GM12864 (cell line): ENCODE data around the gene CYB5A.

Experiments
- DNase-seq: peaks from one replicate; pipeline ENCODE4 v3.0.0-alpha.2; 2011; ENCODE audit warnings: low read depth
- H3K4me3 ChIP-seq: 2 replicates; pipeline ENCODE4 v1.5.1; 2011; ENCODE audit warnings: mild to moderate bottlenecking, low read depth, low read length, control low read depth
- CTCF ChIP-seq: IDR thresholded peaks from 2 replicates; pipeline ENCODE4 v1.5.1; 2011; ENCODE audit warnings: low read depth, mild to moderate bottlenecking, moderate library complexity, low read length, control low read depth, inconsistent platforms; ENCODE audit errors: missing control alignments

The CYB5A gene

GRCh38 chr18:74249181-74249968, 42.4 kb downstream of the CYB5A start:
- no peak for TF ChIP-seq CTCF
- H3K4me3 ChIP-seq = no peak overlapping the region
- no peak for DNase-seq

GRCh38 chr18:74248595-74248994, 43.2 kb downstream of the CYB5A start:
- TF ChIP-seq CTCF = no peak
- H3K4me3 ChIP-seq = no peak overlapping the region
- DNase-seq = no peak

GRCh38 chr18:74248189-74248588, 43.6 kb downstream of the CYB5A start:
- no peak overlapping the region for H3K4me3 ChIP-seq
- no peak for TF ChIP-seq CTCF

GRCh38 chr18:74244554-74244953, 47.2 kb downstream of the CYB5A start:
- no peak overlapping the region for H3K4me3 ChIP-seq
- no peak for TF ChIP-seq CTCF
- DNase-seq = no peak

More at GRCh38 chr18:74248189-74248588, 43.6 kb downstream of the CYB5A start:
- no peak for DNase-seq

GRCh38 chr18:74243127-74243526, 48.6 kb downstream of the CYB5A start:
- no peak for DNase-seq
- TF ChIP-seq CTCF = no peak
- no peak overlapping the region for H3K4me3 ChIP-seq

GRCh38 chr18:74242438-74243096, 49.2 kb downstream of the CYB5A start:
- no peak for DNase-seq
- no peak for TF ChIP-seq CTCF
- no peak overlapping the region for H3K4me3 ChIP-seq

- no peak for TF ChIP-seq CTCF
- H3K4me3 ChIP-seq = no peak overlapping the region
- DNase-seq = no peak
These were observed 49.8 kb downstream of the CYB5A start for GRCh38 chr18:74241970-74242369.
